PC-3 (cell line): Measurements from ENCODE around the gene UNC5B. TPM values are rescaled to one million over a fixed set of nuclear protein-coding genes. Genes with fewer than 3 reads are reported as not detected.

Experiments
- ATAC-seq: fragments of 200-7000 bp; cut with Tn5 transposase; 2 replicates; pipeline ENCODE4 v1.9.1; 2020; ENCODE audit warnings: mild to moderate bottlenecking, moderate library complexity
- BruUV-seq: library from RNA; stranded (reverse); fragments of 400-500 nt; replicated peaks from 2 replicates; lab custom pipeline; 2021; lab: Mats Ljungman, UMichigan
- CTCF ChIA-PET: fragments of 300-600 bp; sonication (Branson Sonifier 250); formaldehyde crosslinking; loops from one replicate; lab custom pipeline; 2022; ENCODE audit warnings: antibody characterized with exemption; lab: Charles Lee
- POLR2A ChIA-PET: fragments of 300-600 bp; sonication (Branson Sonifier 250); formaldehyde crosslinking; loops from one replicate; lab custom pipeline; 2022; ENCODE audit warnings: antibody characterized with exemption; ENCODE audit not compliant: unreplicated experiment; lab: Charles Lee
- DNase-seq: peaks from one replicate; pipeline ENCODE4 v3.0.0-alpha.2; 2015
- H2AFZ ChIP-seq: fragments of 300-600 bp; sonication (generic); 2 replicates; pipeline ENCODE4 v1.6.0; 2016; ENCODE audit warnings: antibody characterized with exemption, low read length
- H3F3A ChIP-seq: fragments of 300-600 bp; sonication (generic); one replicate; pipeline ENCODE4 v1.6.0; 2017; ENCODE audit warnings: antibody characterized with exemption, low read length, control low read depth, mild to moderate bottlenecking; ENCODE audit not compliant: unreplicated experiment
- H3K27ac ChIP-seq: fragments of 300-600 bp; sonication (generic); 2 replicates; pipeline ENCODE4 v1.5.1; 2016; ENCODE audit warnings: mild to moderate bottlenecking, low read length
- H3K27me3 ChIP-seq: fragments of 300-600 bp; sonication (generic); 2 replicates; pipeline ENCODE4 v1.6.1; 2016; ENCODE audit warnings: low read length, mixed read lengths
- H3K36me3 ChIP-seq: fragments of 300-600 bp; sonication (generic); 2 replicates; pipeline ENCODE4 v1.6.1; 2016; ENCODE audit warnings: low read depth, mixed run types, low read length, mixed read lengths
- H3K4me1 ChIP-seq: fragments of 300-600 bp; sonication (generic); 2 replicates; pipeline ENCODE4 v1.5.1; 2016; ENCODE audit warnings: low read length; ENCODE audit not compliant: insufficient read depth
- H3K4me2 ChIP-seq: fragments of 300-600 bp; sonication (generic); 2 replicates; pipeline ENCODE4 v1.6.0; 2016; ENCODE audit warnings: low read length
- H3K4me3 ChIP-seq: fragments of 300-600 bp; sonication (generic); 2 replicates; pipeline ENCODE4 v1.5.1; 2016; ENCODE audit warnings: mild to moderate bottlenecking, low read length, mixed read lengths
- H3K79me2 ChIP-seq: fragments of 300-600 bp; sonication (generic); 2 replicates; pipeline ENCODE4 v1.6.1; 2017; ENCODE audit warnings: low read length, mixed read lengths
- H3K9ac ChIP-seq: fragments of 300-600 bp; sonication (generic); 2 replicates; pipeline ENCODE4 v1.6.0; 2016; ENCODE audit warnings: mild to moderate bottlenecking, low read length
- H3K9me2 ChIP-seq: fragments of 300-600 bp; sonication (generic); replicated peaks from 2 replicates; pipeline ENCODE4 v1.6.1; 2016; ENCODE audit warnings: mixed run types, low read length, mixed read lengths
- H3K9me3 ChIP-seq: fragments of 300-600 bp; sonication (generic); 2 replicates; pipeline ENCODE4 v1.6.1; 2016; ENCODE audit warnings: low read length, mixed read lengths
- H4K20me1 ChIP-seq: fragments of 300-600 bp; sonication (generic); 2 replicates; pipeline ENCODE4 v1.6.1; 2016; ENCODE audit warnings: low read length, mixed read lengths
- EZH2 ChIP-seq: fragments of 300-600 bp; sonication (generic); IDR thresholded peaks from one replicate; pipeline ENCODE4 v1.6.1; 2017; ENCODE audit warnings: antibody characterized with exemption, mild to moderate bottlenecking, low read length; ENCODE audit not compliant: unreplicated experiment
- EZH2phosphoT487 ChIP-seq: fragments of 300-600 bp; sonication (generic); IDR thresholded peaks from 2 replicates; pipeline ENCODE4 v1.6.1; 2018; ENCODE audit warnings: mild to moderate bottlenecking, antibody characterized with exemption, low read length, borderline replicate concordance
- intact Hi-C: fragments of 100-400 bp; cut with micrococcal nuclease; formaldehyde crosslinking; loops from 2 replicates; pipeline ENCODE4 v1.9.0; 2023
- total RNA-seq: library from RNA; depleted of rRNA; stranded (reverse); fragments of >200 nt; gene quantifications from 2 replicates; pipeline ENCODE4 v1.2.3, GENCODE V29; 2014
- TF ChIP-seq, protein P1 (sequence below): fragments of 300-600 bp; sonication (generic); conservative IDR thresholded peaks from 2 replicates; pipeline ENCODE4 v1.5.1; 2017; ENCODE audit warnings: antibody characterized with exemption, low read depth, mild to moderate bottlenecking, low read length

Gene UNC5B
- total RNA-seq, 1 experiment from 2014 or later: 0.26 TPM

DNA sequence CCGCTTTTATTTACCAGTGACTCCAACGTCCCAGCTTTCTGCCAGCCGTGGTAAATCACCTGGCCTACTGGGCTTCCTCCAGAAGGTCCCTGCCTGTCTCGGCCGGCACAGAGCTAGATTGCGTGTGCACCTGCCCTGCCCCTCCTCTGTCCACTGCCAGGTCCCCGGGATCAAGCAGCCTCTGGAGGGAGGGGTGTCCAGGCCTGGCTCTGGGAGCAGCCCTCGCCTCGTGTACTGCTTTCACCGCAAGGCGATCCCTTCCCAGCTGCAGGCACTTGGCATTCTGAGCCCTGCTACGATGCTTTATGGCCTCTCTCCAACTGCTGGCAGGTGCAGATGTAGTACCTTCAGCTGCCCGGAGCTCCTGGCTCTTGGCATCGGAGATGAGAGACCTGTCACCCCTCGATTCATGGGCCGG lies 114.1 kb downstream of the UNC5B start:
- ATAC-seq: no peak
- Histone ChIP-seq H3K9me3 (no peaks in the 10 kb centered on the region), H3K27me3 (no peaks in the 10 kb centered on the region), H2AFZ (no peak overlapping the region), H3K36me3 (no peaks in the 10 kb centered on the region), H3K4me2 (no peak overlapping the region), H3F3A (no peaks in the 10 kb centered on the region), H4K20me1 (no peaks in the 10 kb centered on the region), H3K9ac (no peak overlapping the region), H3K27ac (no peak overlapping the region), H3K79me2 (no peaks in the 10 kb centered on the region), H3K4me1 (no peaks in the 10 kb centered on the region), H3K9me2 (no peaks in the 10 kb centered on the region), H3K4me3 (no peak overlapping the region)
- TF ChIP-seq, protein P1, sequence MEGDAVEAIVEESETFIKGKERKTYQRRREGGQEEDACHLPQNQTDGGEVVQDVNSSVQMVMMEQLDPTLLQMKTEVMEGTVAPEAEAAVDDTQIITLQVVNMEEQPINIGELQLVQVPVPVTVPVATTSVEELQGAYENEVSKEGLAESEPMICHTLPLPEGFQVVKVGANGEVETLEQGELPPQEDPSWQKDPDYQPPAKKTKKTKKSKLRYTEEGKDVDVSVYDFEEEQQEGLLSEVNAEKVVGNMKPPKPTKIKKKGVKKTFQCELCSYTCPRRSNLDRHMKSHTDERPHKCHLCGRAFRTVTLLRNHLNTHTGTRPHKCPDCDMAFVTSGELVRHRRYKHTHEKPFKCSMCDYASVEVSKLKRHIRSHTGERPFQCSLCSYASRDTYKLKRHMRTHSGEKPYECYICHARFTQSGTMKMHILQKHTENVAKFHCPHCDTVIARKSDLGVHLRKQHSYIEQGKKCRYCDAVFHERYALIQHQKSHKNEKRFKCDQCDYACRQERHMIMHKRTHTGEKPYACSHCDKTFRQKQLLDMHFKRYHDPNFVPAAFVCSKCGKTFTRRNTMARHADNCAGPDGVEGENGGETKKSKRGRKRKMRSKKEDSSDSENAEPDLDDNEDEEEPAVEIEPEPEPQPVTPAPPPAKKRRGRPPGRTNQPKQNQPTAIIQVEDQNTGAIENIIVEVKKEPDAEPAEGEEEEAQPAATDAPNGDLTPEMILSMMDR: no peak
- no peak for TF ChIP-seq EZH2phosphoT487
- TF ChIP-seq EZH2: no peak
- ChIA-PET POLR2A (no interaction called here), CTCF (no interaction called here)
- no peak for DNase-seq
- intact Hi-C loops: no loop called here
- BruUV-seq: no TSS peak

GRCh38 chr10:71330789-71331404 lies 118.5 kb downstream of the UNC5B start:
- no peaks in the 10 kb centered on the region for H3K79me2 ChIP-seq
- no peaks in the 10 kb centered on the region for H3K36me3 ChIP-seq
- H3K9me2 ChIP-seq: no peaks in the 10 kb centered on the region
- BruUV-seq: no TSS peak
- TF ChIP-seq EZH2 (no peak), EZH2phosphoT487 (no peak)
- TF ChIP-seq, protein P1: no peak
- intact Hi-C loops: no loop called here
- H2AFZ ChIP-seq: no peak overlapping the region
- no peak overlapping the region for H3K4me3 ChIP-seq
- DNase-seq (no peak), ATAC-seq (no peak)
- H3K9me3 ChIP-seq: no peaks in the 10 kb centered on the region
- no peaks in the 10 kb centered on the region for H3F3A ChIP-seq
- POLR2A ChIA-PET: no interaction called here
- H4K20me1 ChIP-seq: no peaks in the 10 kb centered on the region
- H3K4me1 ChIP-seq: no peaks in the 10 kb centered on the region
- CTCF ChIA-PET: no interaction called here
- H3K4me2 ChIP-seq: no peak overlapping the region
- no peak overlapping the region for H3K9ac ChIP-seq
- no peak overlapping the region for H3K27ac ChIP-seq
- H3K27me3 ChIP-seq: no peaks in the 10 kb centered on the region

DNA sequence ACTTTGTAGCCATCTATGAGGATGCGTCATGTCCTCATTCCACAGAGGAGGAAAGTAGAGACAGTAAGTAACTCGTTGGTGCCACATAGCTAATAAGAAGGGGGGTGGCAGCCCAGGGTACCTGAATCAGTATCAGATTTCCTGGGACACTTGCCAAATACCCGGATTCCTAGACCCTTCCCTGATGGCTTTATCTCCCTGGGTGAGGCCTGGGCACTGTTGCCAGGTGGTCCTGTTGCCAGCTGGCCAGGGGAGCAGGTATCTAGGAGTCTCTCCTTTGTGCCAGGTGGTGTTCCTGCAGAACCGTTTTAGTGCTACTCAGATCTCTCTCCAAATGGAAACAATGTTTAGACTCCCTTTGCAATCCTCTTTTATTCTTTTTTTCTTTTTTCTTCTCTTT lies 119.4 kb downstream of the UNC5B start:
- Histone ChIP-seq H3K27ac (no peak overlapping the region), H3K9me3 (no peaks in the 10 kb centered on the region), H3K36me3 (no peaks in the 10 kb centered on the region), H3K9me2 (no peaks in the 10 kb centered on the region), H4K20me1 (no peaks in the 10 kb centered on the region), H3K79me2 (no peaks in the 10 kb centered on the region), H3F3A (no peaks in the 10 kb centered on the region), H3K27me3 (no peaks in the 10 kb centered on the region), H3K4me2 (no peak overlapping the region), H3K4me1 (no peaks in the 10 kb centered on the region), H2AFZ (no peak overlapping the region), H3K4me3 (no peak overlapping the region), H3K9ac (no peak overlapping the region)
- intact Hi-C loops: no loop called here
- POLR2A ChIA-PET: no interaction called here
- BruUV-seq: no TSS peak
- CTCF ChIA-PET: no interaction called here
- DNase-seq (no peak), ATAC-seq (no peak)
- TF ChIP-seq, protein P1: no peak
- TF ChIP-seq EZH2phosphoT487 (no peak), EZH2 (no peak)
